Endothelial cell of umbilical vein (primary cell): ENCODE data around the gene ARHGDIB. TPM values are rescaled to one million over a fixed set of nuclear protein-coding genes. Genes with fewer than 3 reads are reported as not detected.

Experiments used
- BruUV-seq: library from RNA; stranded (reverse); fragments of 400-500 nt; replicated peaks from 2 replicates; lab custom pipeline; 2021; lab: Mats Ljungman, UMichigan
- CTCF ChIA-PET: fragments of 300-600, 350-600 bp; sonication (Branson Sonifier 250); formaldehyde crosslinking; loops from one replicate; lab custom pipeline; 2021; ENCODE audit warnings: antibody characterized with exemption, inconsistent platforms; lab: Charles Lee
- POLR2A ChIA-PET: fragments of 300-600, 350-600 bp; sonication (Branson Sonifier 250); formaldehyde crosslinking; loops from one replicate; lab custom pipeline; 2021; ENCODE audit warnings: antibody characterized with exemption, inconsistent platforms; lab: Charles Lee
- DNase-seq: peaks from one replicate; pipeline ENCODE4 v3.0.0-alpha.2; 2011; ENCODE audit warnings: low read depth, low spot score
- FAIRE-seq: peaks from 2 replicates; lab custom pipeline; 2011; peaks lifted over from hg19 to GRCh38; lab: Jason Lieb, UNC
- H2AFZ ChIP-seq: 2 replicates; pipeline ENCODE4 v1.6.0; 2012; ENCODE audit warnings: low read depth, low read length, control low read depth, inconsistent platforms
- H3K27ac ChIP-seq: 2 replicates; pipeline ENCODE4 v1.5.1; 2011; ENCODE audit warnings: low read depth, mild to moderate bottlenecking, control low read depth, low read length, moderate library complexity; ENCODE audit not compliant: insufficient read depth
- H3K27me3 ChIP-seq, 2 experiments: 2 replicates each; pipeline versions ENCODE4 v1.6.0 to v1.6.1; 2011; ENCODE audit warnings: low read length in 2 of 2, mixed read lengths in 1 of 2; ENCODE audit not compliant: control insufficient read depth in 2 of 2, insufficient read depth in 2 of 2
- H3K36me3 ChIP-seq, 2 experiments: 2 replicates in 1 of 2; 3 replicates in 1 of 2; pipeline ENCODE4 v1.5.1; 2011; ENCODE audit warnings: low read length in 2 of 2, mild to moderate bottlenecking in 1 of 2, moderate library complexity in 1 of 2; ENCODE audit not compliant: control insufficient read depth in 2 of 2, insufficient read depth in 2 of 2; ENCODE audit errors: extremely low read depth in 1 of 2
- H3K4me1 ChIP-seq: 3 replicates; pipeline ENCODE4 v1.5.1; 2011; ENCODE audit warnings: mild to moderate bottlenecking, low read length; ENCODE audit not compliant: control insufficient read depth, insufficient read depth; ENCODE audit errors: extremely low read depth
- H3K4me2 ChIP-seq: 2 replicates; pipeline ENCODE4 v1.6.1; 2011; ENCODE audit warnings: low read length, control low read depth, mixed read lengths; ENCODE audit not compliant: insufficient read depth
- H3K4me3 ChIP-seq, 3 experiments: fragments of 200-600 bp in 1 of 3; sonication (generic), shearing (Covaris generic) in 1 of 3; replicated peaks in 1 of 3; 2 replicates each; pipeline ENCODE4 v1.5.1; 2011 to 2016; ENCODE audit warnings: control low read depth in 3 of 3, low read length in 3 of 3, mild to moderate bottlenecking in 2 of 3, inconsistent platforms in 1 of 3, low read depth in 1 of 3, moderate library complexity in 1 of 3; ENCODE audit not compliant: insufficient read depth in 1 of 3
- H3K79me2 ChIP-seq: 2 replicates; pipeline ENCODE4 v1.6.0; 2012; ENCODE audit warnings: low read length, inconsistent platforms; ENCODE audit not compliant: control insufficient read depth, insufficient read depth
- H3K9ac ChIP-seq: replicated peaks from 2 replicates; pipeline ENCODE3; 2011; ENCODE audit warnings: low read length, control low read depth; ENCODE audit not compliant: insufficient read depth; ENCODE audit errors: extremely low read depth
- H3K9me1 ChIP-seq: replicated peaks from 3 replicates; pipeline ENCODE4 v1.6.0; 2011; ENCODE audit warnings: mild to moderate bottlenecking, low read length; ENCODE audit not compliant: control insufficient read depth, insufficient read depth; ENCODE audit errors: extremely low read depth
- H3K9me3 ChIP-seq: replicated peaks from 2 replicates; pipeline ENCODE4 v1.5.1; 2012; ENCODE audit warnings: low read length, inconsistent platforms; ENCODE audit not compliant: control insufficient read depth, insufficient read depth
- H4K20me1 ChIP-seq: replicated peaks from 2 replicates; pipeline ENCODE3; 2011; ENCODE audit warnings: mild to moderate bottlenecking, low read length; ENCODE audit not compliant: control insufficient read depth, insufficient read depth; ENCODE audit errors: extremely low read depth
- EZH2 ChIP-seq: IDR thresholded peaks from 2 replicates; pipeline ENCODE4 v1.6.1; 2012; ENCODE audit warnings: borderline replicate concordance, low read depth, mild to moderate bottlenecking, moderate library complexity, low read length, inconsistent platforms; ENCODE audit not compliant: severe bottlenecking
- FOS ChIP-seq: IDR thresholded peaks from 2 replicates; pipeline ENCODE4 v1.6.1; 2011; ENCODE audit warnings: mild to moderate bottlenecking, low read length, moderate library complexity, borderline replicate concordance; ENCODE audit not compliant: insufficient read depth
- GATA2 ChIP-seq: IDR thresholded peaks from 2 replicates; pipeline ENCODE4 v1.7.0; 2011; ENCODE audit warnings: low read depth, mild to moderate bottlenecking, moderate library complexity, mixed read lengths, low read length; ENCODE audit not compliant: insufficient read length, insufficient read depth
- JUN ChIP-seq: IDR thresholded peaks from 2 replicates; pipeline ENCODE4 v1.6.1; 2011; ENCODE audit warnings: borderline replicate concordance, low read depth; ENCODE audit not compliant: insufficient read length, insufficient read depth
- MYC ChIP-seq: IDR thresholded peaks from one replicate; pipeline ENCODE4 v1.6.1; 2011; ENCODE audit warnings: mild to moderate bottlenecking, low read depth, low read length
- POLR2A ChIP-seq: IDR thresholded peaks from 2 replicates; pipeline ENCODE4 v1.6.1; 2012; ENCODE audit warnings: low read depth, mild to moderate bottlenecking, control low read depth, low read length
- POLR2AphosphoS5 ChIP-seq: IDR thresholded peaks from 2 replicates; pipeline ENCODE4 v1.6.1; 2012; ENCODE audit warnings: low read depth, mild to moderate bottlenecking, control low read depth, low read length, moderate library complexity; ENCODE audit not compliant: insufficient read depth
- dilution Hi-C: fragments of 300-500 bp; cut with MboI; formaldehyde crosslinking; loops from one replicate; pipeline ENCODE4 v1.15.0; 2019; ENCODE audit warnings: low sequenced_read_pairs; ENCODE audit not compliant: extremely low pct_ligation_motif_present
- intact Hi-C: fragments of 100-400 bp; cut with micrococcal nuclease; formaldehyde crosslinking; loops from one replicate; pipeline ENCODE4 v1.10.0; 2022
- polyA plus RNA-seq, 4 experiments: library from polyadenylated mRNA; depleted of rRNA in 3 of 4; stranded (reverse) in 3 of 4; unstranded in 1 of 4; fragments of >200 nt; gene quantifications; 2 replicates each; pipeline versions ENCODE4 v1.2.1 to v1.2.3, GENCODE V29; 2011 to 2012; ENCODE audit warnings: missing spikeins in 1 of 4
- total RNA-seq: library from RNA; stranded (reverse); gene quantifications from 2 replicates; pipeline ENCODE4 v1.2.3, GENCODE V29; 2021
- TF ChIP-seq, protein P1 (sequence below): IDR thresholded peaks from 2 replicates; pipeline ENCODE4 v1.6.1; 2011; ENCODE audit not compliant: insufficient read depth, insufficient read length
- TF ChIP-seq, protein P2 (sequence below), 2 donors: IDR thresholded peaks; 1 replicate in 1 of 2; 2 replicates in 1 of 2; pipeline ENCODE4 v1.5.1; 2011; ENCODE audit warnings: low read length in 2 of 2, mild to moderate bottlenecking in 2 of 2, moderate library complexity in 2 of 2, control low read depth in 1 of 2, inconsistent platforms in 1 of 2, low read depth in 1 of 2; ENCODE audit not compliant: insufficient read depth in 1 of 2; ENCODE audit errors: extremely low read depth in 1 of 2

Gene ARHGDIB
- total and polyA plus RNA-seq, 2 donors (not counting 3 experiments of a cell fraction or from before 2014, with no cell fraction given), result 483 to 1,200 TPM

DNA sequence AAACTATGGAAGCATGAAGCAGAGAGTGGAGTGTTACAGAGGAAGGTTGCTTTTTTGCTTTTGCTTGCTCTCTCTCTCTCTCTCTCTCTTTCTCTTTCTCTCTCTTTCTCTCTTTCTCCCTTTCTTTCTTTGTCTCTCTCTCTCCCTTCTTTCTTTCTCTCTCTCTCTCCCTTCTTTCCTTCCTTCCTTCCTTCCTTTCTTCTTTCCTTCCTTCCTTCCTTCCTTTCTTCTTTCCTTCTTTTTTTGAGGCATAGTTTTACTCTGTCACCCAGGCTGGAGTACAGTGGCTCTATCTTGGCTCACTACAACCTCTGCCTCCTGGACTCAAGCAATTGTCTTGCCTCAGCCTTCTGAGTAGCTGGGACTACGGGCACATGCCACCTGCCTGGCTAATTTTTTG, 7.6 kb downstream of the ARHGDIB start:
- no TSS peak for BruUV-seq
- Histone ChIP-seq H3K4me2 (no peak overlapping the region), H3K36me3 (peaks cover 10 to 12% of the 10 kb centered on the region in 2 experiments), H3K9me3 (no peaks in the 10 kb centered on the region), H3K79me2 (peaks cover 85% of the 10 kb centered on the region), H3K4me3 (no peak overlapping the region), H2AFZ (no peak overlapping the region), H3K27ac (peak overlapping the region; percentile 94), H3K27me3 (no peaks in the 10 kb centered on the region), H3K9ac (no peak overlapping the region), H3K9me1 (no peaks in the 10 kb centered on the region), H4K20me1 (no peaks in the 10 kb centered on the region), H3K4me1 (peaks cover 77% of the 10 kb centered on the region)
- no peak for DNase-seq
- intact Hi-C loops, result loop anchor here (2.0 to 10.0 kb wide), 5 partner anchors 41 to 699 kb away; partner anchors contain the start of gene MGP
- no peak for FAIRE-seq
- dilution Hi-C loops, result loop anchor here (10.0 kb wide), 1 partner anchor 119 kb away; no protein-coding TSS in a partner anchor
- ChIA-PET CTCF (interaction anchor here (0.8 kb wide), 1 partner anchor 68 kb away, joined by 3 read pairs; the partner anchor contains the start of gene MGP), POLR2A (no interaction called here)
- TF ChIP-seq EZH2, result no peak
- TF ChIP-seq JUN, result no peak
- TF ChIP-seq GATA2, result no peak
- no peak for TF ChIP-seq POLR2AphosphoS5
- TF ChIP-seq POLR2A, result no peak
- TF ChIP-seq MYC, result no peak
- TF ChIP-seq, protein P1, sequence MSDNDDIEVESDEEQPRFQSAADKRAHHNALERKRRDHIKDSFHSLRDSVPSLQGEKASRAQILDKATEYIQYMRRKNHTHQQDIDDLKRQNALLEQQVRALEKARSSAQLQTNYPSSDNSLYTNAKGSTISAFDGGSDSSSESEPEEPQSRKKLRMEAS, result no peak
- TF ChIP-seq, protein P2, sequence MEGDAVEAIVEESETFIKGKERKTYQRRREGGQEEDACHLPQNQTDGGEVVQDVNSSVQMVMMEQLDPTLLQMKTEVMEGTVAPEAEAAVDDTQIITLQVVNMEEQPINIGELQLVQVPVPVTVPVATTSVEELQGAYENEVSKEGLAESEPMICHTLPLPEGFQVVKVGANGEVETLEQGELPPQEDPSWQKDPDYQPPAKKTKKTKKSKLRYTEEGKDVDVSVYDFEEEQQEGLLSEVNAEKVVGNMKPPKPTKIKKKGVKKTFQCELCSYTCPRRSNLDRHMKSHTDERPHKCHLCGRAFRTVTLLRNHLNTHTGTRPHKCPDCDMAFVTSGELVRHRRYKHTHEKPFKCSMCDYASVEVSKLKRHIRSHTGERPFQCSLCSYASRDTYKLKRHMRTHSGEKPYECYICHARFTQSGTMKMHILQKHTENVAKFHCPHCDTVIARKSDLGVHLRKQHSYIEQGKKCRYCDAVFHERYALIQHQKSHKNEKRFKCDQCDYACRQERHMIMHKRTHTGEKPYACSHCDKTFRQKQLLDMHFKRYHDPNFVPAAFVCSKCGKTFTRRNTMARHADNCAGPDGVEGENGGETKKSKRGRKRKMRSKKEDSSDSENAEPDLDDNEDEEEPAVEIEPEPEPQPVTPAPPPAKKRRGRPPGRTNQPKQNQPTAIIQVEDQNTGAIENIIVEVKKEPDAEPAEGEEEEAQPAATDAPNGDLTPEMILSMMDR (IDR thresholded peaks at IDR 0.05; ENCODE audit: extremely low read depth in 1 of 2, insufficient read depth in 1 of 2, low read depth in 1 of 2, low read length in 2 of 2), result no peak
- no peak for TF ChIP-seq FOS
